Activated CD4-positive, alpha-beta T cell treated with anti-CD3 and anti-CD28 coated beads, Interleukin-2, amount 50 U/mL, for 24 hours (primary cell): ENCODE measurements around the gene RAB11FIP4.

Experiments used
- DNase-seq, 2 donors: peaks; one replicate each; pipeline ENCODE4 v3.0.0-alpha.2; 2020; ENCODE audit warnings: low read depth in 1 of 2, low spot score in 1 of 2

RAB11FIP4 gene

GRCh38 chr17:31518478-31518877, 127.0 kb downstream of the RAB11FIP4 start:
- DNase-seq = no peak

GRCh38 chr17:31521632-31522283, 130.3 kb downstream of the RAB11FIP4 start:
- no peak for DNase-seq

- DNase-seq = no peak
These were observed 130.9 kb downstream of the RAB11FIP4 start for GRCh38 chr17:31522284-31522931.

GRCh38 chr17:31522987-31523495, 131.6 kb downstream of the RAB11FIP4 start:
- no peak for DNase-seq

- DNase-seq = no peak
These were observed 132.6 kb downstream of the RAB11FIP4 start for GRCh38 chr17:31523862-31524730.

- peak; percentile 84 to 94 for DNase-seq
These were observed 133.7 kb downstream of the RAB11FIP4 start for GRCh38 chr17:31524926-31525800.

- DNase-seq = no peak
These were observed 134.5 kb downstream of the RAB11FIP4 start for GRCh38 chr17:31525801-31526549.

- no peak for DNase-seq
These were observed 136.1 kb downstream of the RAB11FIP4 start for GRCh38 chr17:31527606-31528005.

- DNase-seq = no peak
These were observed 136.9 kb downstream of the RAB11FIP4 start for GRCh38 chr17:31528291-31528874.

- DNase-seq = no peak
These were observed 138.4 kb downstream of the RAB11FIP4 start for GRCh38 chr17:31529841-31530251.

GRCh38 chr17:31530391-31530985, 139.0 kb downstream of the RAB11FIP4 start:
- no peak for DNase-seq

- DNase-seq = no peak
These were observed 140.0 kb downstream of the RAB11FIP4 start for GRCh38 chr17:31531336-31531980.

GRCh38 chr17:31532081-31532480, 140.6 kb downstream of the RAB11FIP4 start:
- no peak for DNase-seq

GRCh38 chr17:31532526-31532925, 141.1 kb downstream of the RAB11FIP4 start:
- DNase-seq = no peak

GRCh38 chr17:31533546-31534155, 142.2 kb downstream of the RAB11FIP4 start:
- DNase-seq = no peak

- DNase-seq = no peak
These were observed 142.9 kb downstream of the RAB11FIP4 start for GRCh38 chr17:31534223-31534888.

- peak in 1 of 2 donors; percentile 29 for DNase-seq
These were observed 144.1 kb downstream of the RAB11FIP4 start for GRCh38 chr17:31535581-31535981.

- no peak for DNase-seq
These were observed 145.0 kb downstream of the RAB11FIP4 start for GRCh38 chr17:31536451-31536850.
